GM10266 (cell line): Measurements from ENCODE around the gene ZNF385B.

Experiments used
- DNase-seq: peaks from one replicate; pipeline ENCODE4 v3.0.0; 2012; ENCODE audit errors: extremely low spot score
- CTCF ChIP-seq: IDR thresholded peaks from 2 replicates; pipeline ENCODE4 v1.5.1; 2012; ENCODE audit warnings: mild to moderate bottlenecking, low read depth; ENCODE audit not compliant: control insufficient read depth, insufficient read depth; ENCODE audit errors: missing control alignments

The ZNF385B gene

GRCh38 chr2:179703702-179704101, 157.7 kb downstream of the ZNF385B start:
- no peak for TF ChIP-seq CTCF
- DNase-seq: no peak

- TF ChIP-seq CTCF: no peak
- DNase-seq: no peak
These were observed 158.5 kb downstream of the ZNF385B start for GRCh38 chr2:179702912-179703311.

- no peak for DNase-seq
- TF ChIP-seq CTCF: no peak
These were observed 159.8 kb downstream of the ZNF385B start for GRCh38 chr2:179701524-179702110.

GRCh38 chr2:179695486-179695885, 165.9 kb downstream of the ZNF385B start:
- TF ChIP-seq CTCF: no peak
- DNase-seq: no peak

- TF ChIP-seq CTCF: no peak
- no peak for DNase-seq
These were observed 166.4 kb downstream of the ZNF385B start for GRCh38 chr2:179694963-179695362.

- TF ChIP-seq CTCF: no peak
- DNase-seq: no peak
These were observed 168.8 kb downstream of the ZNF385B start for GRCh38 chr2:179692610-179693009.

GRCh38 chr2:179692043-179692442, 169.4 kb downstream of the ZNF385B start:
- DNase-seq: no peak
- TF ChIP-seq CTCF: no peak
